Suppressor macrophage (primary cell): ENCODE measurements around the gene C5orf22.
"Not testable (repeated sequence)": the region's sequence is repeated elsewhere in the genome, so short reads cannot be mapped to it uniquely, and the experiment has no call there.

Experiments used
- DNase-seq, 4 experiments: peaks; one replicate each; pipeline ENCODE4 v3.0.0-alpha.2; 2020 to 2022
- total RNA-seq, 17 experiments: gene quantifications; one replicate each; lab custom pipeline; 2026; ENCODE audit warnings: mixed read lengths in 6 of 17, inconsistent platforms in 3 of 17; lab: John Stamatoyannopoulos, UW

Gene C5orf22
- 22.9 to 43.0 (median 31.0) reads per million in 17 experiments for total RNA-seq

GRCh38 chr5:31531888-31532547, at the start of gene C5orf22, which contains the start of gene DROSHA:
Gene C5orf22, plus strand, starts transcription at chr5:31532301. Its CDS starts 92 bp downstream, at chr5:31532393.
Gene DROSHA, minus strand, starts transcription at chr5:31532093. Its CDS starts 3,034 bp downstream, at chr5:31529059.
- peak; percentile 94 to 97 (median 96) for DNase-seq

DNA sequence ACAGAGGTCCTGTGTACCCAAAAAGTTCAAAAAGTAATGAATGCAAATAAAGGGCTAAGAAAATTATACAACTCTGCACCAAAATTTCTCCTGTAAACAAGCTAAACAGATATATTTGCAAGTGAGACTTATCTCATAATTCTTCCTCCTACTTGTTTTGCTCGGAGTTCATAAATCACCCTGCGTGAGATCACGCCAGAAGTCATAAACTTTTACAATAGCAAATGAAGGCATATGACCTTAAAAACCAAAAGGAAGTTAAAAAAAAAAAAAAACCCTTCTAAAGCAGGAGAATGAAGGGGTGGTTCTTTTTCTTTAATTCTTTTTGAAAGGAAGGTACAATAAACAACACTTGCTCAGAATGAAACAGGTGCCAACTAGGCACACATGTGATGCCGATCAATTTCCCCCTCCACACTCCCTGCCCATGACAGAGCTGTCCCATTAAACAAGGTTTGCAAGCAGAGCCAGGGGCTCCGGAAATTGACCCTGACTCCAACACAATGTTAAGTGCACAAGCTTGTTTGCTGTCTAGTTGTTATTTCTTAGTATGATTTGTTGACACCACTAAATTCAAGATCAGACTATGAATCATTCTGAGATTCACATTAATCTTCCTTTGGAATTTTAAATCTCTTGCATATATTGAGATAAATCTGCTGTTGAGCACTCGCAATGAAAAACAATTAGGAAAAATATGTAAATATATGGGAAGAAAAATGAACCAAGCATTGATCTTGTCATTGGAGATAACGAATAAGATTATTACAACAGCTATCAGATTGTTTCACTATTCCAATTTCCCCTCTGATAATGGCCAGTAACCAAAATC, 46.5 kb upstream of the C5orf22 start:
- DNase-seq, result no peak

DNA sequence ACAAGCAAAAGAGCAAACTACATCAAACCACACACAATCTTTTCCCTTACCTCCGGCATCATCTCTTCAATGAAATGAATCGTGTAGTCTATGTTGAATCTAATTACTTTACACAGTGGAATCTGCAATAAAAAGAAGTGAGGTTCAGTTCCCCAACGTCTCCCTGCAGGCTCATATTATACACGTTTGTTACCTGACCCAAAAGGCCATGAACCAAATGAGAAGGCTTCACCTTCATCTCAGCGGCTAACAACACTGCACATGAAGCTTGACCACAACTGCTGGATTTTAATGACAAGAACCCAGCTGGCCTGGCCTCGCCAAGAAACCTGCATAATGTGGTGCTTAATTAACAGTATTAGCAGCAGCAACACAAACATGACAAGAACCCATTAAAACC, 45.7 kb upstream of the C5orf22 start:
- DNase-seq, result no peak

DNA sequence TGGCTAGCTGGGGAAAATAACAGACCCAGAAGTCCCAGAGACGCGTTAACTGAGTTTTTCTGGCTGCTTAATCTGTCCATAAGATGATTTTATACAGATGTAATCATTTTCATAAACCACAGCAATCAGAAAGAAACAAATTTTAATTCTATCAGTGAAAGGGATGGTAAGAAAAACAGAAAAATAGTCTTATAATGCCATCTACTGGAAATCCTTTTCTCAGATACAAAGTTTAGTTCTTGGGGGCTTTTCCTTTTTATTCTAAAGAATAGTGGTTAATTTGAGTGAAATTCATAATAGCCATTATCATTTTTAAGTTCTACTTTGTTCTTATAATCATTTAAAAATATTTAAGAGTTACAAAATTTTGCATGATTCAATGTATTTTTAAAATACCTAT, 44.6 kb upstream of the C5orf22 start:
- DNase-seq, result no peak

- DNase-seq, result no peak
Observed at GRCh38 chr5:31492869-31493268, 39.2 kb upstream of the C5orf22 start.

DNA sequence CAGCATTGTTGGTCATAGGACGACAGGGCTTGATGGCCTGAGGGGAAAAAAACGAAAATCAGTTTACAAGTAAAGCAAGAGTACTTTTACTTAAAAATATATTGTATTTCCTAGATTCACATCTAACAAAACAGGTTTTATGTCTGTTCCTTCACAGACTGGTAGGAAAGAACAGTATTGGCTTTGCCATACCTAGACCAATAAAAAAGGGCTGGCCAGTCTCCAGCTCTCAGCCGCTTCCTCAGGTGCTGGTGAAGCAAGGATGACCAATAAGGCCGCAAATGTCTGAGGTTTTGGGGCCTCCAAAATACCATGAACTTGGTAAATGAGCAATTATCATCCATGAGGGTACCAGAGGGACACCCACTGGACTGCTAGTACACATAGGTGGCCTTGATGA, 36.8 kb upstream of the C5orf22 start:
- no peak for DNase-seq

- DNase-seq, result no peak
Observed at GRCh38 chr5:31496301-31496700, 35.8 kb upstream of the C5orf22 start.

- DNase-seq, result no peak
Observed at GRCh38 chr5:31496891-31497290, 35.2 kb upstream of the C5orf22 start.

GRCh38 chr5:31500256-31500655, 31.8 kb upstream of the C5orf22 start:
- no peak for DNase-seq

GRCh38 chr5:31502506-31502905, 29.6 kb upstream of the C5orf22 start:
- DNase-seq, result no peak

- DNase-seq, result no peak
Observed at GRCh38 chr5:31504529-31504928, 27.6 kb upstream of the C5orf22 start.

GRCh38 chr5:31511305-31511704, 20.8 kb upstream of the C5orf22 start:
- DNase-seq, result no peak

DNA sequence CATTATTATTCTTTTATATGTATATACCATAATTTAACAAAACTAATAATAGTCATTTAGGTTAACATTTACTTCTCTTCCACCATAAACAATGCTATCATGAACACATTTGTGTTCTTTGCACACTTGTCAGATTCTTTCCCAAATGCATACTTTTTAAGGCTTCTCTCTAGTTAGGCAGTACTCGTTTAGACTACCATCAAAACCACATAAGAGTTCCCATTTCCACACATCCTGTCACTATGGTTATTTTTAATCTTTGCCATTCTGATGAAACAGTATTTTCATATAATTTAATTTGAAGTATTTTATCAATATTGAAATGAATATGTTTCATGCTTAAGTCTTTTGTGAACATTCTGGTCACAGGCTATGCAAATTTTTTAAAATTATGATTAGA, 15.3 kb upstream of the C5orf22 start:
- DNase-seq, result peak in 1 of 4 experiments; percentile 6

GRCh38 chr5:31523041-31523440, 9.1 kb upstream of the C5orf22 start:
- no peak for DNase-seq

- DNase-seq, result peak in 3 of 4 experiments; percentile 20 to 44 (median 23)
Observed at GRCh38 chr5:31530541-31531265, 1.4 kb upstream of the C5orf22 start.

GRCh38 chr5:31531543-31531887, 586 bp upstream of the C5orf22 start:
- DNase-seq, result peak; percentile 31 to 61 (median 44)

DNA sequence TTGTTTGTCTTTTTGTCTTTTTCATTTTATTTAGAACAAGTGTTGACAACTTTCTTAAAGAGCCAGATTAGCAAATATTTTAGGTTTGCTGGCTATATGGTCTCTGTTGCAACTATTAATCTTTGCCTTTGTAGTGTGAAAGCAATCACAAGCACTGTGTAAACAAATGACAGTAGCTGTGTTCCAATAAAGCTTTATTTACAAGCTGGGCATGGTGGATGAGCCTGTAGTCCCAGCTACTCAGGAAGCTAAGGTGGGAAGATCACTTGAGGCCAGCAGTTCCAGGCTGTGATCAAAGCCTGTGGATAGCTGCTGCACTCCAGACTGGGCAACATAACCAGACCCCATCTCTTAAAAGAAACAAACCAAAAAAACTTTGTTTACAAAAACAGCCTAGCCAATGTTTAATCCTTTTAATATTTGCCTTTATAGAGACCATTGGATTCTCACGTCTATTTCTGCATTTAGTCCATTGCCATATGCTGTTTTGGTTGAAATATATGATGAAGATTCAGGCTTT, 2.5 kb downstream of the C5orf22 start:
- DNase-seq, result no peak

DNA sequence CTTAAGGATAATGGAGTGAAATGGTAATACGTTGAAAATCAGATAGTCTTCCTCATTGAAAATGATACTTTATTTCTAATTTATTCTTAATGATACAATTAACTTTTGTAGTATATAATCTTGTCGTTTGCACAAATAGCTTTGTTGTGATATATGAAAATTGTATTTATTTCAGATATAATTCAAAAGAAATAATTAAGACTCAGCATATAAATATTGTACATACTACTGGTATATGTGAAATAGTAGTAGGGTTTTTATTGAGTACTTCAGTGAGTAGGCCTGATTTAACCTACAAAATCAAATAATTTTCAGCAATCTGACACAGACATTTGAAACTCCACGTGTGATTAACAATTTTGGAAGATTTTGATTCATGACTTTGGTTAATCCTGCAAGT, 4.8 kb downstream of the C5orf22 start:
- DNase-seq, result no peak

GRCh38 chr5:31537349-31537748, 5.2 kb downstream of the C5orf22 start:
- no peak for DNase-seq

DNA sequence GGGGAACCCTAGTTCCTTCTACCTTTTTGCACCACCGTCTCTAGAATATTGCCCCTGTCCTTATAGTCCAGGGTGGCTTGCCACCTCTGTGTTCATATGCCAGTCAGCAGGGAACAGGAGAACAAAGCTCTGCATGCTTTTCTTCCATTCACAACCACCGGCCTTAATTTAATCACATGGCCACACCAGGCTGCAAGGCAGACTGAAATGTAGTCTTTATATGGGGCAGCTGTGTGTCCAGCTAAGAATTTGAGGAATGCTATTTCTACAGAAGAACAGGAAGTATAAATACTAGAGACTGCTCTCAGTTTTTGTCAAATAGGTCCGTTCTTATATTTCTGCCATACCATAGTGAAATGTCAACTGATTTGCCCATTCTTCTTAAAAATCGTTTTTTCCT, 5.8 kb downstream of the C5orf22 start:
- DNase-seq, result no peak

DNA sequence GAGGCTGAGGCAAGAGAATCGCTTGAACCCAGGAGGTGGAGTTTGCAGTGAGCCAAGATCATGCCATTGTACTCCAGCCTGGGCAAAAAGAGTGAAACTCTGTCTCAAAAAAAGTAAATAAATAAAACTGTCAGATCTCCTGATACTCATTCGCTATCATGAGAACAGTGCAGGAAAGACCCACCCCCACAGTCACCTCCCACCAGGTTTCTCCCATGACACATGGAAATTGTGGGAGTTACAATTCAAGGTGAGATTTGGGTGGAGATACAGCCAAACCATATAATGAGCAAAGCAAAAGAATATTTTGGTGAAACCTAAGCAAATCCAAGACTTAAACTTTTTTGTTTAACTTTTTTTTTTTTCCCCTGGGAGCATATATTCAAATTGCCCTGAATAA, 17.0 kb downstream of the C5orf22 start:
- not testable (repeated sequence) for DNase-seq

GRCh38 chr5:31551878-31552277, 19.8 kb downstream of the C5orf22 start:
- DNase-seq, result no peak

GRCh38 chr5:31553863-31554262, 21.8 kb downstream of the C5orf22 start:
- no peak for DNase-seq
